Stimulated activated CD8-positive, alpha-beta memory T cell treated with anti-CD3 and anti-CD28 coated beads, Interleukin-2, amount 100 ng/mL, for 48 hours (primary cell): ENCODE results near the gene SLC20A1.
"Not testable (repeated sequence)": the region's sequence is repeated elsewhere in the genome, so short reads cannot be mapped to it uniquely, and the experiment has no call there.

Source experiments
- DNase-seq, 2 donors: peaks; one replicate each; pipeline ENCODE4 v3.0.0-alpha.2; 2020; ENCODE audit warnings: low read depth in 2 of 2

The SLC20A1 gene

GRCh38 chr2:112683550-112684414 lies 38.0 kb downstream of the SLC20A1 start:
- no peak for DNase-seq

- no peak for DNase-seq
Observed at GRCh38 chr2:112684415-112684775, 38.7 kb downstream of the SLC20A1 start.

GRCh38 chr2:112685271-112685884 lies 39.6 kb downstream of the SLC20A1 start:
- DNase-seq = no peak

GRCh38 chr2:112686348-112687217 lies 40.8 kb downstream of the SLC20A1 start:
- no peak for DNase-seq

GRCh38 chr2:112687522-112687921 lies 41.8 kb downstream of the SLC20A1 start:
- no peak for DNase-seq

- no peak for DNase-seq
Observed at GRCh38 chr2:112688086-112688880, 42.5 kb downstream of the SLC20A1 start.

GRCh38 chr2:112690853-112691401 lies 45.2 kb downstream of the SLC20A1 start:
- DNase-seq = peak; percentile 31 to 46

- no peak for DNase-seq
Observed at GRCh38 chr2:112691881-112692281, 46.1 kb downstream of the SLC20A1 start.

GRCh38 chr2:112692495-112692911 lies 46.8 kb downstream of the SLC20A1 start:
- peak; percentile 14 to 55 for DNase-seq

- DNase-seq = peak in 1 of 2 donors; percentile 46
Observed at GRCh38 chr2:112692918-112693317, 47.2 kb downstream of the SLC20A1 start.

GRCh38 chr2:112693596-112693995 lies 47.9 kb downstream of the SLC20A1 start:
- no peak for DNase-seq

GRCh38 chr2:112694182-112694581 lies 48.4 kb downstream of the SLC20A1 start:
- no peak for DNase-seq

- DNase-seq = no peak
Observed at GRCh38 chr2:112698834-112699515, 53.2 kb downstream of the SLC20A1 start.

- no peak for DNase-seq
Observed at GRCh38 chr2:112699984-112700667, 54.4 kb downstream of the SLC20A1 start.

- DNase-seq = no peak
Observed at GRCh38 chr2:112701052-112701451, 55.3 kb downstream of the SLC20A1 start.

- no peak for DNase-seq
Observed at GRCh38 chr2:112703684-112704083, 57.9 kb downstream of the SLC20A1 start.

GRCh38 chr2:112705575-112705974 lies 59.8 kb downstream of the SLC20A1 start:
- DNase-seq = no peak

- peak in 1 of 2 donors; percentile 62 for DNase-seq
Observed at GRCh38 chr2:112706170-112706664, 60.5 kb downstream of the SLC20A1 start.

- DNase-seq = not testable (repeated sequence)
Observed at GRCh38 chr2:112706947-112707346, 61.2 kb downstream of the SLC20A1 start.

- DNase-seq = no peak
Observed at GRCh38 chr2:112708968-112709367, 63.2 kb downstream of the SLC20A1 start.
